ENCODE results near the gene MAP2K3.
"Not testable (repeated sequence)": the region's sequence is repeated elsewhere in the genome, so short reads cannot be mapped to it uniquely, and the experiment has no call there.

DNA sequence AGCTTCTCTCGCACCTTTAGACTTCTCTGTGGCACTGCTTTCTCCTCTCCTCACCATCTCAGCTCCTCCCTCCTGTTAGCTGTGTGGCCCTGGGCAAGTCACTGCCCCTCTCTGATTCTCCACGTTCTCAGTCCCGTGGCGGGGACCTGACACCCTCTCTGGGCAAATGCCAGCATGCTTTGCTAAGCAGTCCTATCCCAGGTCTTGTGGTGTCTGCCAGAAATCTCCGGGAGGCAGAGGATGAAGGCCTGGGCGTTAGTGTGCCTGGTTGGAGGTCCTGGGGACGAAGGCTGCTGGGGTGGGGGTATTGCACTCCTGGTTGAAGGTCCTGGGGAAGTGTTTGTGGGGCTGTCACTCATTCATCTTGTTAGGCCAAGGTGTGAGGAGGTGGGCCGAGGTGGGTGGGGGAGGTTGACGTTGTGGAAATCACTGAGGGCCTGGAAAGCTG, 37.3 kb downstream of the MAP2K3 start:
- not testable (repeated sequence) for TF ChIP-seq POLR2A (IDR thresholded peaks at IDR 0.05; ENCODE audit: low read depth, low read length); CEBPB (IDR thresholded peaks at IDR 0.05; ENCODE audit: low read depth, low read length); USF2 (IDR thresholded peaks at IDR 0.05; ENCODE audit: low read depth, low read length); RAD21 (IDR thresholded peaks at IDR 0.05; ENCODE audit: low read length); MAZ (IDR thresholded peaks at IDR 0.05; ENCODE audit: borderline replicate concordance, low read depth, low read length); RFX5 (IDR thresholded peaks at IDR 0.05; ENCODE audit: low read depth, low read length); FOS (IDR thresholded peaks at IDR 0.05; ENCODE audit: low read depth, low read length); NFE2L2 (IDR thresholded peaks at IDR 0.05; ENCODE audit: low read depth, low read length)
- TF ChIP-seq, protein P1, sequence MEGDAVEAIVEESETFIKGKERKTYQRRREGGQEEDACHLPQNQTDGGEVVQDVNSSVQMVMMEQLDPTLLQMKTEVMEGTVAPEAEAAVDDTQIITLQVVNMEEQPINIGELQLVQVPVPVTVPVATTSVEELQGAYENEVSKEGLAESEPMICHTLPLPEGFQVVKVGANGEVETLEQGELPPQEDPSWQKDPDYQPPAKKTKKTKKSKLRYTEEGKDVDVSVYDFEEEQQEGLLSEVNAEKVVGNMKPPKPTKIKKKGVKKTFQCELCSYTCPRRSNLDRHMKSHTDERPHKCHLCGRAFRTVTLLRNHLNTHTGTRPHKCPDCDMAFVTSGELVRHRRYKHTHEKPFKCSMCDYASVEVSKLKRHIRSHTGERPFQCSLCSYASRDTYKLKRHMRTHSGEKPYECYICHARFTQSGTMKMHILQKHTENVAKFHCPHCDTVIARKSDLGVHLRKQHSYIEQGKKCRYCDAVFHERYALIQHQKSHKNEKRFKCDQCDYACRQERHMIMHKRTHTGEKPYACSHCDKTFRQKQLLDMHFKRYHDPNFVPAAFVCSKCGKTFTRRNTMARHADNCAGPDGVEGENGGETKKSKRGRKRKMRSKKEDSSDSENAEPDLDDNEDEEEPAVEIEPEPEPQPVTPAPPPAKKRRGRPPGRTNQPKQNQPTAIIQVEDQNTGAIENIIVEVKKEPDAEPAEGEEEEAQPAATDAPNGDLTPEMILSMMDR (conservative IDR thresholded peaks at IDR 0.05; ENCODE audit: low read depth, low read length) = not testable (repeated sequence)
- TF ChIP-seq, protein P2, sequence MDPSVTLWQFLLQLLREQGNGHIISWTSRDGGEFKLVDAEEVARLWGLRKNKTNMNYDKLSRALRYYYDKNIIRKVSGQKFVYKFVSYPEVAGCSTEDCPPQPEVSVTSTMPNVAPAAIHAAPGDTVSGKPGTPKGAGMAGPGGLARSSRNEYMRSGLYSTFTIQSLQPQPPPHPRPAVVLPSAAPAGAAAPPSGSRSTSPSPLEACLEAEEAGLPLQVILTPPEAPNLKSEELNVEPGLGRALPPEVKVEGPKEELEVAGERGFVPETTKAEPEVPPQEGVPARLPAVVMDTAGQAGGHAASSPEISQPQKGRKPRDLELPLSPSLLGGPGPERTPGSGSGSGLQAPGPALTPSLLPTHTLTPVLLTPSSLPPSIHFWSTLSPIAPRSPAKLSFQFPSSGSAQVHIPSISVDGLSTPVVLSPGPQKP (IDR thresholded peaks at IDR 0.05; ENCODE audit: borderline replicate concordance, low read depth, low read length) = not testable (repeated sequence)
